K562 (cell line): ENCODE data around the gene TEAD3. TPM values are rescaled to one million over a fixed set of nuclear protein-coding genes. Genes with fewer than 3 reads are reported as not detected.

Experiments
- BRD4 ChIP-seq: fragments of 200-600 bp; sonication (generic); IDR thresholded peaks from 2 replicates; pipeline ENCODE4 v1.6.1; 2017; ENCODE audit warnings: inconsistent platforms
- CBX2 ChIP-seq: fragments of 200-600 bp; sonication (generic); IDR thresholded peaks from one replicate; pipeline ENCODE4 v1.6.1; 2012; ENCODE audit warnings: mild to moderate bottlenecking, low read length, inconsistent platforms; ENCODE audit not compliant: insufficient read depth, poor library complexity, severe bottlenecking
- ELK3 ChIP-seq: fragments of 450-650 bp; formaldehyde crosslinking; IDR thresholded peaks from 2 replicates; pipeline ENCODE4 v1.4.0; 2020; ENCODE audit warnings: mild to moderate bottlenecking
- HLTF ChIP-seq: fragments of 450-650 bp; IDR thresholded peaks from 2 replicates; pipeline ENCODE4 v1.6.1; 2016
- MCM2 ChIP-seq: fragments of 450-650 bp; IDR thresholded peaks from 2 replicates; pipeline ENCODE4 v1.6.1; 2017; ENCODE audit warnings: low read depth, mild to moderate bottlenecking
- NCOA2 ChIP-seq, 2 experiments: fragments of 450-650 bp; IDR thresholded peaks; 2 replicates each; pipeline ENCODE4 v1.6.1; 2018; ENCODE audit warnings: mild to moderate bottlenecking in 2 of 2, moderate library complexity in 1 of 2; ENCODE audit not compliant: partially characterized antibody in 2 of 2
- POLR3G ChIP-seq: IDR thresholded peaks from 2 replicates; pipeline ENCODE4 v1.6.1; 2011; ENCODE audit not compliant: insufficient read length, insufficient replicate concordance; ENCODE audit errors: extremely low read depth
- SETDB1 ChIP-seq: IDR thresholded peaks from one replicate; pipeline ENCODE4 v1.6.1; 2012; ENCODE audit warnings: low read length, control low read depth, inconsistent platforms
- TRIM28 ChIP-seq: fragments of 450-650 bp; IDR thresholded peaks from 2 replicates; pipeline ENCODE4 v1.6.1; 2017
- polyA plus RNA-seq, 8 experiments: library from polyadenylated mRNA; depleted of rRNA in 4 of 8; stranded (reverse) in 5 of 8; unstranded in 3 of 8; fragments of >200 nt; fragmentation: Nextera tagmentation in 2 of 8; fragmentation: Illumina TruSeq in 1 of 8; extraction: Ambion mirVana in 2 of 8; extraction: Trizol in 1 of 8; gene quantifications; 2 replicates each; pipeline versions ENCODE4 v1.2.1 to v1.2.3, GENCODE V29; 2011 to 2014; ENCODE audit warnings: inconsistent platforms in 1 of 8, missing spikeins in 1 of 8
- total RNA-seq, 7 experiments: library from RNA; depleted of rRNA in 6 of 7; stranded (reverse); fragments of >200 nt in 6 of 7; fragmentation: Illumina TruSeq in 2 of 7; extraction: Trizol in 2 of 7; gene quantifications; 2 replicates each; pipeline versions ENCODE4 v1.2.1 to v1.2.3, GENCODE V29; 2011 to 2021; ENCODE audit warnings: low replicate concordance in 1 of 7
- TF ChIP-seq, protein P1 (sequence below): fragments of 450-650 bp; formaldehyde crosslinking; IDR thresholded peaks from 2 replicates; pipeline ENCODE4 v1.4.0; 2020; ENCODE audit warnings: mild to moderate bottlenecking, mixed read lengths
- TF ChIP-seq, protein P2 (sequence below), 2 experiments: fragments of 450-650 bp; formaldehyde crosslinking in 1 of 2; IDR thresholded peaks; 2 replicates each; pipeline versions ENCODE4 v1.4.0 to v1.6.1; 2014 to 2020; ENCODE audit warnings: mild to moderate bottlenecking in 2 of 2, borderline replicate concordance in 1 of 2, low read depth in 1 of 2
- TF ChIP-seq, protein P3 (sequence below): fragments of 450-650 bp; IDR thresholded peaks from 2 replicates; pipeline ENCODE4 v1.6.1; 2018; ENCODE audit not compliant: partially characterized antibody

Gene TEAD3
- total and polyA plus RNA-seq, 9 of the 15 experiments (the other 6 are each of a cell fraction or from before 2014, with no cell fraction given) = 0.63 to 13.2 (median 3.3) TPM

GRCh38 chr6:35497571-35498421 is 917 bp upstream of the TEAD3 start (continued):
- TF ChIP-seq, protein P1, sequence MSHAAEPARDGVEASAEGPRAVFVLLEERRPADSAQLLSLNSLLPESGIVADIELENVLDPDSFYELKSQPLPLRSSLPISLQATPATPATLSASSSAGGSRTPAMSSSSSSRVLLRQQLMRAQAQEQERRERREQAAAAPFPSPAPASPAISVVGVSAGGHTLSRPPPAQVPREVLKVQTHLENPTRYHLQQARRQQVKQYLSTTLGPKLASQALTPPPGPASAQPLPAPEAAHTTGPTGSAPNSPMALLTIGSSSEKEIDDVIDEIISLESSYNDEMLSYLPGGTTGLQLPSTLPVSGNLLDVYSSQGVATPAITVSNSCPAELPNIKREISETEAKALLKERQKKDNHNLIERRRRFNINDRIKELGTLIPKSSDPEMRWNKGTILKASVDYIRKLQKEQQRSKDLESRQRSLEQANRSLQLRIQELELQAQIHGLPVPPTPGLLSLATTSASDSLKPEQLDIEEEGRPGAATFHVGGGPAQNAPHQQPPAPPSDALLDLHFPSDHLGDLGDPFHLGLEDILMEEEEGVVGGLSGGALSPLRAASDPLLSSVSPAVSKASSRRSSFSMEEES (CRISPR knock-in tag) = no peak
- TF ChIP-seq, protein P2, sequence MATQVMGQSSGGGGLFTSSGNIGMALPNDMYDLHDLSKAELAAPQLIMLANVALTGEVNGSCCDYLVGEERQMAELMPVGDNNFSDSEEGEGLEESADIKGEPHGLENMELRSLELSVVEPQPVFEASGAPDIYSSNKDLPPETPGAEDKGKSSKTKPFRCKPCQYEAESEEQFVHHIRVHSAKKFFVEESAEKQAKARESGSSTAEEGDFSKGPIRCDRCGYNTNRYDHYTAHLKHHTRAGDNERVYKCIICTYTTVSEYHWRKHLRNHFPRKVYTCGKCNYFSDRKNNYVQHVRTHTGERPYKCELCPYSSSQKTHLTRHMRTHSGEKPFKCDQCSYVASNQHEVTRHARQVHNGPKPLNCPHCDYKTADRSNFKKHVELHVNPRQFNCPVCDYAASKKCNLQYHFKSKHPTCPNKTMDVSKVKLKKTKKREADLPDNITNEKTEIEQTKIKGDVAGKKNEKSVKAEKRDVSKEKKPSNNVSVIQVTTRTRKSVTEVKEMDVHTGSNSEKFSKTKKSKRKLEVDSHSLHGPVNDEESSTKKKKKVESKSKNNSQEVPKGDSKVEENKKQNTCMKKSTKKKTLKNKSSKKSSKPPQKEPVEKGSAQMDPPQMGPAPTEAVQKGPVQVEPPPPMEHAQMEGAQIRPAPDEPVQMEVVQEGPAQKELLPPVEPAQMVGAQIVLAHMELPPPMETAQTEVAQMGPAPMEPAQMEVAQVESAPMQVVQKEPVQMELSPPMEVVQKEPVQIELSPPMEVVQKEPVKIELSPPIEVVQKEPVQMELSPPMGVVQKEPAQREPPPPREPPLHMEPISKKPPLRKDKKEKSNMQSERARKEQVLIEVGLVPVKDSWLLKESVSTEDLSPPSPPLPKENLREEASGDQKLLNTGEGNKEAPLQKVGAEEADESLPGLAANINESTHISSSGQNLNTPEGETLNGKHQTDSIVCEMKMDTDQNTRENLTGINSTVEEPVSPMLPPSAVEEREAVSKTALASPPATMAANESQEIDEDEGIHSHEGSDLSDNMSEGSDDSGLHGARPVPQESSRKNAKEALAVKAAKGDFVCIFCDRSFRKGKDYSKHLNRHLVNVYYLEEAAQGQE (IDR thresholded peaks at IDR 0.05; ENCODE audit: borderline replicate concordance) = no peak
- TF ChIP-seq, protein P2 (CRISPR knock-in tag; IDR thresholded peaks at IDR 0.05; ENCODE audit: low read depth) = no peak
- no peak for TF ChIP-seq HLTF
- TF ChIP-seq ELK3 (CRISPR knock-in tag) = no peak
- no peak for TF ChIP-seq MCM2
- no peak for TF ChIP-seq TRIM28
- no peak for TF ChIP-seq CBX2
- no peak for TF ChIP-seq POLR3G
- TF ChIP-seq, protein P3, sequence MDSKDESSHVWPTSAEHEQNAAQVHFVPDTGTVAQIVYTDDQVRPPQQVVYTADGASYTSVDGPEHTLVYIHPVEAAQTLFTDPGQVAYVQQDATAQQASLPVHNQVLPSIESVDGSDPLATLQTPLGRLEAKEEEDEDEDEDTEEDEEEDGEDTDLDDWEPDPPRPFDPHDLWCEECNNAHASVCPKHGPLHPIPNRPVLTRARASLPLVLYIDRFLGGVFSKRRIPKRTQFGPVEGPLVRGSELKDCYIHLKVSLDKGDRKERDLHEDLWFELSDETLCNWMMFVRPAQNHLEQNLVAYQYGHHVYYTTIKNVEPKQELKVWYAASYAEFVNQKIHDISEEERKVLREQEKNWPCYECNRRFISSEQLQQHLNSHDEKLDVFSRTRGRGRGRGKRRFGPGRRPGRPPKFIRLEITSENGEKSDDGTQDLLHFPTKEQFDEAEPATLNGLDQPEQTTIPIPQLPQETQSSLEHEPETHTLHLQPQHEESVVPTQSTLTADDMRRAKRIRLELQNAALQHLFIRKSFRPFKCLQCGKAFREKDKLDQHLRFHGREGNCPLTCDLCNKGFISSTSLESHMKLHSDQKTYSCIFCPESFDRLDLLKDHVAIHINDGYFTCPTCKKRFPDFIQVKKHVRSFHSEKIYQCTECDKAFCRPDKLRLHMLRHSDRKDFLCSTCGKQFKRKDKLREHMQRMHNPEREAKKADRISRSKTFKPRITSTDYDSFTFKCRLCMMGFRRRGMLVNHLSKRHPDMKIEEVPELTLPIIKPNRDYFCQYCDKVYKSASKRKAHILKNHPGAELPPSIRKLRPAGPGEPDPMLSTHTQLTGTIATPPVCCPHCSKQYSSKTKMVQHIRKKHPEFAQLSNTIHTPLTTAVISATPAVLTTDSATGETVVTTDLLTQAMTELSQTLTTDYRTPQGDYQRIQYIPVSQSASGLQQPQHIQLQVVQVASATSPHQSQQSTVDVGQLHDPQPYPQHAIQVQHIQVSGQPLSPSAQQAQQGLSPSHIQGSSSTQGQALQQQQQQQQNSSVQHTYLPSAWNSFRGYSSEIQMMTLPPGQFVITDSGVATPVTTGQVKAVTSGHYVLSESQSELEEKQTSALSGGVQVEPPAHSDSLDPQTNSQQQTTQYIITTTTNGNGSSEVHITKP = peak; percentile 11
- no peak for TF ChIP-seq BRD4
- TF ChIP-seq SETDB1 = no peak
- no peak for TF ChIP-seq NCOA2 (IDR thresholded peaks at IDR 0.05; ENCODE audit: partially characterized antibody in 2 of 2)
